ENCODE measurements around the gene IZUMO3.
"Not testable (repeated sequence)": the region's sequence is repeated elsewhere in the genome, so short reads cannot be mapped to it uniquely, and the experiment has no call there.

IZUMO3 gene

GRCh38 chr9:24545847-24546522 lies at the start of gene IZUMO3:
TSS of gene IZUMO3 (minus strand) at chr9:24545897. CDS start at chr9:24545649, 248 bp downstream.
- DNase-seq (ENCODE audit: low read depth in 2 of 2): no peak

GRCh38 chr9:24594234-24594850 lies 48.6 kb upstream of the IZUMO3 start:
- no peak for DNase-seq (ENCODE audit: low read depth in 2 of 2)

GRCh38 chr9:24590432-24590831 lies 44.7 kb upstream of the IZUMO3 start:
- DNase-seq (ENCODE audit: low read depth in 2 of 2): no peak

GRCh38 chr9:24587883-24588282 lies 42.2 kb upstream of the IZUMO3 start:
- DNase-seq (ENCODE audit: low read depth in 2 of 2): no peak

- DNase-seq (ENCODE audit: low read depth in 2 of 2): no peak
Observed at GRCh38 chr9:24582146-24583126, 36.7 kb upstream of the IZUMO3 start.

- not testable (repeated sequence) for DNase-seq (ENCODE audit: low read depth in 2 of 2)
Observed at GRCh38 chr9:24580005-24580404, 34.3 kb upstream of the IZUMO3 start.

GRCh38 chr9:24572406-24572805 lies 26.7 kb upstream of the IZUMO3 start:
- DNase-seq (ENCODE audit: low read depth in 2 of 2): no peak

GRCh38 chr9:24561957-24562356 lies 16.3 kb upstream of the IZUMO3 start:
- DNase-seq (ENCODE audit: low read depth in 2 of 2): no peak

GRCh38 chr9:24553183-24553552 lies 7.5 kb upstream of the IZUMO3 start:
- DNase-seq (ENCODE audit: low read depth in 2 of 2): no peak

GRCh38 chr9:24552526-24553182 lies 7.0 kb upstream of the IZUMO3 start:
- no peak for DNase-seq (ENCODE audit: low read depth in 2 of 2)

GRCh38 chr9:24545285-24545684 lies 412 bp downstream of the IZUMO3 start:
- DNase-seq (ENCODE audit: low read depth in 2 of 2): no peak

GRCh38 chr9:24518545-24518944 lies 27.2 kb downstream of the IZUMO3 start:
- no peak for DNase-seq (ENCODE audit: low read depth in 2 of 2)

GRCh38 chr9:24516463-24516862 lies 29.2 kb downstream of the IZUMO3 start:
- DNase-seq (ENCODE audit: low read depth in 2 of 2): no peak

GRCh38 chr9:24509850-24510249 lies 35.8 kb downstream of the IZUMO3 start:
- DNase-seq (ENCODE audit: low read depth in 2 of 2): no peak

GRCh38 chr9:24504521-24504920 lies 41.2 kb downstream of the IZUMO3 start:
- no peak for DNase-seq (ENCODE audit: low read depth in 2 of 2)

GRCh38 chr9:24502206-24502937 lies 43.3 kb downstream of the IZUMO3 start:
- no peak for DNase-seq (ENCODE audit: low read depth in 2 of 2)

GRCh38 chr9:24500761-24501160 lies 44.9 kb downstream of the IZUMO3 start:
- DNase-seq (ENCODE audit: low read depth in 2 of 2): no peak

GRCh38 chr9:24498632-24499031 lies 47.1 kb downstream of the IZUMO3 start:
- no peak for DNase-seq (ENCODE audit: low read depth in 2 of 2)

GRCh38 chr9:24497671-24498070 lies 48.0 kb downstream of the IZUMO3 start:
- DNase-seq (ENCODE audit: low read depth in 2 of 2): no peak
